Measurements from ENCODE around the gene DMRT1.
A peak's percentile ranks its signal among the peaks of the same experiment; 100 is the strongest.

DMRT1 gene

GRCh38 chr9:841371-842209 lies at the start of gene DMRT1:
Gene DMRT1 (plus strand): TSS chr9:841697. CDS start chr9:841839, 142 bp downstream.
- no peak for DNase-seq (ENCODE audit: low spot score)

- no peak for DNase-seq (ENCODE audit: low spot score)
Measured at GRCh38 chr9:792331-793260, 48.9 kb upstream of the DMRT1 start.

GRCh38 chr9:794386-794785 lies 47.1 kb upstream of the DMRT1 start:
- no peak for DNase-seq (ENCODE audit: low spot score)

GRCh38 chr9:795869-796268 lies 45.6 kb upstream of the DMRT1 start:
- DNase-seq (ENCODE audit: low spot score): no peak

GRCh38 chr9:800591-801150 lies 40.8 kb upstream of the DMRT1 start:
- no peak for DNase-seq (ENCODE audit: low spot score)

GRCh38 chr9:801399-802071 lies 40.0 kb upstream of the DMRT1 start:
- DNase-seq (ENCODE audit: low spot score): no peak

- no peak for DNase-seq (ENCODE audit: low spot score)
Measured at GRCh38 chr9:804026-804425, 37.5 kb upstream of the DMRT1 start.

- DNase-seq (ENCODE audit: low spot score): no peak
Measured at GRCh38 chr9:805151-805550, 36.3 kb upstream of the DMRT1 start.

- peak; percentile 31 for DNase-seq (ENCODE audit: low spot score)
Measured at GRCh38 chr9:806285-807156, 35.0 kb upstream of the DMRT1 start.

GRCh38 chr9:811106-811531 lies 30.4 kb upstream of the DMRT1 start:
- no peak for DNase-seq (ENCODE audit: low spot score)

GRCh38 chr9:818958-819357 lies 22.5 kb upstream of the DMRT1 start:
- DNase-seq (ENCODE audit: low spot score): no peak

- DNase-seq (ENCODE audit: low spot score): no peak
Measured at GRCh38 chr9:826500-827280, 14.8 kb upstream of the DMRT1 start.

- DNase-seq (ENCODE audit: low spot score): no peak
Measured at GRCh38 chr9:840343-840742, 1.2 kb upstream of the DMRT1 start.

- DNase-seq (ENCODE audit: low spot score): no peak
Measured at GRCh38 chr9:842635-843426, 1.3 kb downstream of the DMRT1 start.

- DNase-seq (ENCODE audit: low spot score): no peak
Measured at GRCh38 chr9:843427-843785, 1.9 kb downstream of the DMRT1 start.

GRCh38 chr9:846852-847251 lies 5.4 kb downstream of the DMRT1 start:
- no peak for DNase-seq (ENCODE audit: low spot score)

- no peak for DNase-seq (ENCODE audit: low spot score)
Measured at GRCh38 chr9:847505-847904, 6.0 kb downstream of the DMRT1 start.

GRCh38 chr9:849431-849830 lies 7.9 kb downstream of the DMRT1 start:
- DNase-seq (ENCODE audit: low spot score): no peak

GRCh38 chr9:852539-852938 lies 11.0 kb downstream of the DMRT1 start:
- no peak for DNase-seq (ENCODE audit: low spot score)

GRCh38 chr9:859251-859650 lies 17.8 kb downstream of the DMRT1 start:
- no peak for DNase-seq (ENCODE audit: low spot score)

All from HuH-7.5 (cell line).